Measurements from ENCODE around the gene KCNG1. TPM values are rescaled to one million over a fixed set of nuclear protein-coding genes. Genes with fewer than 3 reads are reported as not detected.

KCNG1 gene
- total and polyA plus RNA-seq, 2 experiments from 2014 or later: 60.1 to 72.0 TPM

DNA sequence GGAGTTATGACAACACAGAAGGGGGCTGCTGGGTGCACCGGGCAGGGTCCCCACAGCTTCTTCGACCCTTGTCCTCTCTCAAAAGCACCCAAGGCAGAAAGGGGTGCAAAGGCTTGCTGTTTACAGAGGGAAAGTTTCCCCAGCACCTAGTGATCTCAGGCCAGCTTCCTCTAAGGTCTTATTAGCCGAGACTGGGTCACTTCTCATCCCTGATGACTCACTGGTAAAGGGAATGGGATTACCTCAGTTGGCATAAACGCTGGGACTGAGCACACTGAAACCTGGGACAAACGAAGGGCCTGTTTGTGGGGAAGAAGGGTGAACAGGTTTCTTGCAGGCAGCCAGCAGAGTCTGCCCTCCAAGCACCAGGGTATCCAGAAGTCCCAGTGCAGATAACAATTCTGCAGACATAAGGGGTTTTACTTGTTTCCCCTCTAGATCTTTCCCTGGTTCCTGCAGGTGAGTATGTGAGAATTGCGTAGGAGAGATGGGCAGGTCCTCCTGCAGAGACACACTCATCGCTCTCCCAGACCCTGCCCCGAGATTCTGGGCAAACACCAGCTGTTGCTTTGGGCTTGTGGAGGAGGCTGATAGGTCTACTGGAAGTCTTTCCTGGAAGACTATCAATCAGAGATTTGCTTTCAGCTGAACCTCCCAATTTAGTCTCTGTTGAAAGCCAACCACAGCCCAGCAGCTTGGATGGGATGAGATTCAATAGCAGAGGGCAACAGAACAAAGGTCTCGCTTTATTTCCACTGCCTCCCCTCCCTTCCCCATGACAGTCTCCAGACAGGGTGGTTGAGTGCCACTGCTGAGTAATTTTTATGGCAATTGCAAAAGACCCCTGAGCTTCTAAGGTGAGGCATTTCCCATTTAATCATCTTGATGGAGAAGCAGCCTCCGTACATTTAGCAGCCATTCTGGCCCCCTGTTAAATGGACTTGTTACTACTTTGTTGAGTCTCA, 25.7 kb downstream of the KCNG1 start:
- TF ChIP-seq, protein P1, sequence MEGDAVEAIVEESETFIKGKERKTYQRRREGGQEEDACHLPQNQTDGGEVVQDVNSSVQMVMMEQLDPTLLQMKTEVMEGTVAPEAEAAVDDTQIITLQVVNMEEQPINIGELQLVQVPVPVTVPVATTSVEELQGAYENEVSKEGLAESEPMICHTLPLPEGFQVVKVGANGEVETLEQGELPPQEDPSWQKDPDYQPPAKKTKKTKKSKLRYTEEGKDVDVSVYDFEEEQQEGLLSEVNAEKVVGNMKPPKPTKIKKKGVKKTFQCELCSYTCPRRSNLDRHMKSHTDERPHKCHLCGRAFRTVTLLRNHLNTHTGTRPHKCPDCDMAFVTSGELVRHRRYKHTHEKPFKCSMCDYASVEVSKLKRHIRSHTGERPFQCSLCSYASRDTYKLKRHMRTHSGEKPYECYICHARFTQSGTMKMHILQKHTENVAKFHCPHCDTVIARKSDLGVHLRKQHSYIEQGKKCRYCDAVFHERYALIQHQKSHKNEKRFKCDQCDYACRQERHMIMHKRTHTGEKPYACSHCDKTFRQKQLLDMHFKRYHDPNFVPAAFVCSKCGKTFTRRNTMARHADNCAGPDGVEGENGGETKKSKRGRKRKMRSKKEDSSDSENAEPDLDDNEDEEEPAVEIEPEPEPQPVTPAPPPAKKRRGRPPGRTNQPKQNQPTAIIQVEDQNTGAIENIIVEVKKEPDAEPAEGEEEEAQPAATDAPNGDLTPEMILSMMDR (IDR thresholded peaks at IDR 0.05; ENCODE audit: low read depth, low read length): no peak
- Histone ChIP-seq H3K4me1 (ENCODE audit: low read depth) (no peaks in the 10 kb centered on the region), H3K27ac (no peak overlapping the region), H3K36me3 (no peaks in the 10 kb centered on the region), H3K9me3 (ENCODE audit: low read depth) (no peaks in the 10 kb centered on the region), H3K4me3 (no peak overlapping the region), H3K27me3 (no peaks in the 10 kb centered on the region)
- peak in 1 of 2 donors; percentile 29 for DNase-seq (ENCODE audit: low read depth in 1 of 2, low spot score in 1 of 2)

DNA sequence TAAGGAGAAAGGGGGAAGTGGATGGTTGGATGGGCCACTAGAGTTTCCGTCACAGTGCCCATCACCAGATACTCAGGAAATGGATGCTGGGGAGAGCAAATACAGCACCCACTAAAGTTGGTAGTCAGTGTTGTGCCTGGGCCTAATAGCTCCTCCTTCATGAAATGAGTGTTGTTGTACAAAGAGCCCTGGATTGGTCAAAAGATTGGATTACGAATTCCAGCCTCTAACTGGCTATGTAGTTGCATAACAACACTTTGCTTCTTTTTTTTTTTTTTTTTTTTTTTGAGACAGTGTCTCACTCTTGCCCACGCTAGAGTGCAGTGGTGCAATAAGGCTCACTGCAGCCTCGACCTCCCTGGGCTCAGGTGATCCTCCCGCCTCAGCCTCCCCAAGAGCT, 27.4 kb downstream of the KCNG1 start:
- Histone ChIP-seq H3K4me3 (no peak overlapping the region), H3K27ac (no peak overlapping the region), H3K9me3 (ENCODE audit: low read depth) (no peaks in the 10 kb centered on the region), H3K4me1 (ENCODE audit: low read depth) (no peaks in the 10 kb centered on the region), H3K27me3 (no peaks in the 10 kb centered on the region), H3K36me3 (no peaks in the 10 kb centered on the region)
- peak in 1 of 2 donors; percentile 46 for DNase-seq (ENCODE audit: low read depth in 1 of 2, low spot score in 1 of 2)
- TF ChIP-seq, protein P1 (IDR thresholded peaks at IDR 0.05; ENCODE audit: low read depth, low read length): no peak

DNA sequence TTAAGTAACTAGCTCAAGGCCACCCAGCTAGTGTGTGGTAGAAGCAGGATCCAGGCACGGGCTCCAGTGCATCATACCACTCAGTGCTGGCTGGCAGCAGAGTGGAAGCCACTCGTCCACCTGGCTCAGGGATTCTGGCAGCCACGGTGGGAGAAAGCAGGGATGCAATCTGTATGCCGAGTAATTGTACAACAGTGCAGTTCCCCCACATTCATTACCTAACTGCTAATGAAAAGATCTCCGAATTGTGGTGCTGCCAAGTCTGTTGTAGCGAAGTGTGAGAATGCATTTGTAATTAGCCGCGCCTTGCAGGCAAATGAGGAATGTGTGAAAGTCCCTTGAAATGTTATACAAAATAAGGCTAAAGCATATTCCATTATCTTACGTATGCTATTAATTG, 29.0 kb downstream of the KCNG1 start:
- TF ChIP-seq, protein P1 (IDR thresholded peaks at IDR 0.05; ENCODE audit: low read depth, low read length): no peak
- no peaks in the 10 kb centered on the region for H3K9me3 ChIP-seq (ENCODE audit: low read depth)
- no peaks in the 10 kb centered on the region for H3K4me1 ChIP-seq (ENCODE audit: low read depth)
- no peak for DNase-seq (ENCODE audit: low read depth in 1 of 2, low spot score in 1 of 2)
- H3K36me3 ChIP-seq: no peaks in the 10 kb centered on the region
- no peak overlapping the region for H3K27ac ChIP-seq
- H3K4me3 ChIP-seq: no peak overlapping the region
- H3K27me3 ChIP-seq: no peaks in the 10 kb centered on the region

DNA sequence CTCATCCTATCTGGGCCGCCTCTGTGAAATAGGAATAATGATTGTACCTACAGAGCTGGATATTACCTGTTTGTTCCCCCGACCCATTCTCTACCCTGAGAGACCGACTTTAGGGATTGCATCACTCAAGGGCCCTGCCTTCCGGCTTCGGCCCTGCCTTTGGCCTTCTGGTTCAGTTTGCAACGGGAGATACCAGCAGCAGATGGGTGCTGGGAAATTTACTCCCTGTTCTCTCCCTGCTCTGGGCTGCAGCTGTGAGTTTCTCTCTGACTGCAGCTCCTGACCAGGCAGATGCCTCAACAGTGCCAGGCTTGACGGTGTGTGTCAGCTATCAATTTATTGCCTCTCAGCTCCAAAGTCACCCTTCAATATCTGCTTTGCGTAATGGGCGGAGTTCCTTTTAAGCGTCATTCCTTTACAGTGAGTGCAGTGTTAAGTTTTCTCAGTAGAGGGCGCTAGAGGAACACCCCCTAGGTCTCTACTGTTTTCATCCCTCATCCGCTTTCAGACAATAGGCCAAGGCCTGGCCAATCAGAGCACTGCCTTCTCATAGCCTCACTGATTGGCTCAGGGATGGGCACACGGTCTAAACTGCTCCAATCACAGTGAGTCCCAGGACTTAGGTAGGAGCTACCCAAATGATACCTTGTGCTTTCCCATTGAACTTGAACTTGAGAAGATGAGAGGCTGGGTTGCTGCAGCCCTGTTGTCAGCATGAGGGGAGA, 30.0 kb downstream of the KCNG1 start:
- Histone ChIP-seq H3K27ac (no peak overlapping the region), H3K4me1 (ENCODE audit: low read depth) (no peaks in the 10 kb centered on the region), H3K9me3 (ENCODE audit: low read depth) (no peaks in the 10 kb centered on the region), H3K27me3 (no peaks in the 10 kb centered on the region), H3K4me3 (no peak overlapping the region), H3K36me3 (no peaks in the 10 kb centered on the region)
- peak; percentile 77 to 83 for DNase-seq (ENCODE audit: low read depth in 1 of 2, low spot score in 1 of 2)
- TF ChIP-seq, protein P1 (IDR thresholded peaks at IDR 0.05; ENCODE audit: low read depth, low read length): peak; percentile 75

DNA sequence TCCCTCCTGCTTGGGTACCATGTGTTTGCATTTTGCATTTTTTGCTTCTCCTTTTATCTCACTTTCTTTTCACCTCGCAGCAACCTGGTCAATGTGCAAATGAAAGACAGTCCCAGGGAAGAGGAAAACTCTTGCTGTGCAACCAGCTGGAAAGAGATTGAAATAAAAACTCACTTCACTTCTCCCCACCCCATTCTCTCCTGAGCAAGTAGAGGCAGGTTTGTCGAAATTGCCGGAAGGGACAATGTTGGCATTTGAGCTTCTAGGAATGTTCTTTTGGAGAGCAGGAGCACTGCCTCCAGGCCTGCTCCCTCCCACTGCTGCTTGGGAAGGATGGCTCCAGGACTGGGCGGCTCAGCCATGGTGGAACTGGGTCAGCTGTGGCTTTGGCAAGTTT, 30.6 kb downstream of the KCNG1 start:
- H3K4me1 ChIP-seq (ENCODE audit: low read depth): no peaks in the 10 kb centered on the region
- H3K4me3 ChIP-seq: no peak overlapping the region
- H3K27me3 ChIP-seq: no peaks in the 10 kb centered on the region
- no peaks in the 10 kb centered on the region for H3K9me3 ChIP-seq (ENCODE audit: low read depth)
- TF ChIP-seq, protein P1 (IDR thresholded peaks at IDR 0.05; ENCODE audit: low read depth, low read length): no peak
- no peak for DNase-seq (ENCODE audit: low read depth in 1 of 2, low spot score in 1 of 2)
- H3K27ac ChIP-seq: no peak overlapping the region
- H3K36me3 ChIP-seq: no peaks in the 10 kb centered on the region

All from cardiac muscle cell (in vitro differentiated cells and primary cell).